Dendritic cell treated with granulocyte-macrophage colony-stimulating factor and Interleukin-4, amounts not matched to agents 40 ng/mL and 50 ng/mL, for 4 days (primary cell): ENCODE data around the gene COL23A1.
"Not testable (repeated sequence)": the region's sequence is repeated elsewhere in the genome, so short reads cannot be mapped to it uniquely, and the experiment has no call there.

Source experiments
- H3K27ac Mint-ChIP-seq: one replicate; pipeline ENCODE4 v1.8.0; 2022; ENCODE audit warnings: mild to moderate bottlenecking, mixed read lengths
- H3K27me3 Mint-ChIP-seq: one replicate; pipeline ENCODE4 v1.8.0; 2022; ENCODE audit warnings: mild to moderate bottlenecking, mixed read lengths
- H3K36me3 Mint-ChIP-seq: one replicate; pipeline ENCODE4 v1.8.0; 2022; ENCODE audit warnings: low read depth, mixed read lengths
- H3K4me1 Mint-ChIP-seq: one replicate; pipeline ENCODE4 v1.8.0; 2022; ENCODE audit warnings: low read depth, mixed read lengths
- H3K4me3 Mint-ChIP-seq: one replicate; pipeline ENCODE4 v1.8.0; 2022; ENCODE audit warnings: mild to moderate bottlenecking, moderate library complexity, mixed read lengths
- H3K9me3 Mint-ChIP-seq: one replicate; pipeline ENCODE4 v1.8.0; 2022; ENCODE audit warnings: mixed read lengths
- intact Hi-C: fragments of 100-400 bp; cut with micrococcal nuclease; formaldehyde crosslinking; loops from one replicate; pipeline ENCODE4 v1.15.0; 2022

The COL23A1 gene

GRCh38 chr5:178201221-178201926 lies 388.8 kb downstream of the COL23A1 start:
- Mint-ChIP-seq H3K27me3 (peaks cover 2% of the 10 kb centered on the region), H3K4me3 (no peak overlapping the region), H3K36me3 (peaks cover 19% of the 10 kb centered on the region), H3K9me3 (no peaks in the 10 kb centered on the region), H3K27ac (no peak overlapping the region), H3K4me1 (peaks cover 22% of the 10 kb centered on the region)
- intact Hi-C loops = no loop called here

GRCh38 chr5:178199581-178200434 lies 390.4 kb downstream of the COL23A1 start:
- Mint-ChIP-seq H3K36me3 (peaks cover 7% of the 10 kb centered on the region), H3K27me3 (peaks cover 5% of the 10 kb centered on the region), H3K4me1 (peaks cover 18% of the 10 kb centered on the region), H3K4me3 (no peak overlapping the region), H3K9me3 (no peaks in the 10 kb centered on the region), H3K27ac (no peak overlapping the region)
- intact Hi-C loops = no loop called here

GRCh38 chr5:178198706-178199105 lies 391.5 kb downstream of the COL23A1 start:
- Mint-ChIP-seq H3K36me3 (no peaks in the 10 kb centered on the region), H3K27ac (no peak overlapping the region), H3K4me1 (peaks cover 29% of the 10 kb centered on the region), H3K4me3 (no peak overlapping the region), H3K9me3 (no peaks in the 10 kb centered on the region), H3K27me3 (peaks cover 14% of the 10 kb centered on the region)
- intact Hi-C loops = no loop called here

GRCh38 chr5:178198151-178198550 lies 392.0 kb downstream of the COL23A1 start:
- H3K9me3 Mint-ChIP-seq, intact Hi-C loops, H3K27ac Mint-ChIP-seq, H3K36me3 Mint-ChIP-seq, H3K4me3 Mint-ChIP-seq: not testable (repeated sequence)
- peaks cover 34% of the 10 kb centered on the region for H3K4me1 Mint-ChIP-seq
- H3K27me3 Mint-ChIP-seq = peaks cover 16% of the 10 kb centered on the region

DNA sequence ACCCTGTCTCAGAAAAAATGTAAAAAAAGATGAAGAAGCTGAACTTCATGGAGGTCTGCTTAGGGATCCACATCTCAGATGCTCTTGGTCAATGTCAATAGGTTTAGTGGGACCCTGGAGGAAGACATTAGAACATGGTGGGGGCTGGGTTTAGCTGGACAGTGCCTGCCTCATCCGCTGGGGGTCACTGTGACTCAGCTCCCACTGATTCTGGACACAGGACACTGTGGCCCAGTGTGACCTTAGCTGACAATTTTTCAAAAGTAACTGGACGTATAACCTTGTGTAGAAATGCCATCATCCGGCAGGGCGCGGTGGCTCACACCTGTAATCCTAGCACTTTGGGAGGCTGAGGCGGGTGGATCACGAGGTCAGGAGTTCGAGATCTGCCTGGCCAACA lies 393.2 kb downstream of the COL23A1 start:
- H3K9me3 Mint-ChIP-seq = no peaks in the 10 kb centered on the region
- peaks cover 19% of the 10 kb centered on the region for H3K27me3 Mint-ChIP-seq
- intact Hi-C loops = no loop called here
- no peak overlapping the region for H3K27ac Mint-ChIP-seq
- no peaks in the 10 kb centered on the region for H3K36me3 Mint-ChIP-seq
- H3K4me3 Mint-ChIP-seq = no peak overlapping the region
- H3K4me1 Mint-ChIP-seq = peaks cover 32% of the 10 kb centered on the region

DNA sequence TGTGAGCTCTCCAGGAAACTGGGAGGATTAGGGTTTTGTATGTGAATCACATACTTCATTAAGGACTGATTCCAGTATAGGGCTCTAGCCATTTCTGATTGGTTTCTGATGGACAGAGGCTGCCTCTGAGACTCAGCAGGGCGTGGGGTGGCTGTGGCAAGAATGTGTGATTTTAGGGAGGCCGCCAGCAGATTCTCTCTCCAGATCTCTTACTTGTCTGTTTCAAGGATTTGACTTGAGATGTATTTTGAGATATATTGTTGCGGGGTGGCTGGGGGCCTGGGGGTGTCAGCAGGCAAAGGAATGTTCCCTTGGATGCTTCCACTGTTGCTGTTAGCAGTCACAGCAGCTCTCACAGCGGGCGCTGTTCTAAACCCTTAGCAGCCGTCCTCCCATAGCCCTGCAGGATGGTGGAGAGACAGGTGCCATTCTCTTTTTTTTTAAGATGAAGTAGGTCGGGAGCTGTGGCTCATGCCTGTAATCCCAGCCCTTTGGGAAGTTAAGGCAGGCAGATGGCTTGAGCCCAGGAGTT lies 393.8 kb downstream of the COL23A1 start:
- H3K36me3 Mint-ChIP-seq = no peaks in the 10 kb centered on the region
- no peak overlapping the region for H3K4me3 Mint-ChIP-seq
- peaks cover 19% of the 10 kb centered on the region for H3K27me3 Mint-ChIP-seq
- intact Hi-C loops = no loop called here
- no peaks in the 10 kb centered on the region for H3K9me3 Mint-ChIP-seq
- H3K4me1 Mint-ChIP-seq = peaks cover 27% of the 10 kb centered on the region
- no peak overlapping the region for H3K27ac Mint-ChIP-seq

- peaks cover 19% of the 10 kb centered on the region for H3K27me3 Mint-ChIP-seq
- no peak overlapping the region for H3K4me3 Mint-ChIP-seq
- no peaks in the 10 kb centered on the region for H3K9me3 Mint-ChIP-seq
- no peak overlapping the region for H3K27ac Mint-ChIP-seq
- H3K4me1 Mint-ChIP-seq = peaks cover 27% of the 10 kb centered on the region
- intact Hi-C loops = no loop called here
- H3K36me3 Mint-ChIP-seq = no peaks in the 10 kb centered on the region
These were observed 396.2 kb downstream of the COL23A1 start for GRCh38 chr5:178194026-178194425.

DNA sequence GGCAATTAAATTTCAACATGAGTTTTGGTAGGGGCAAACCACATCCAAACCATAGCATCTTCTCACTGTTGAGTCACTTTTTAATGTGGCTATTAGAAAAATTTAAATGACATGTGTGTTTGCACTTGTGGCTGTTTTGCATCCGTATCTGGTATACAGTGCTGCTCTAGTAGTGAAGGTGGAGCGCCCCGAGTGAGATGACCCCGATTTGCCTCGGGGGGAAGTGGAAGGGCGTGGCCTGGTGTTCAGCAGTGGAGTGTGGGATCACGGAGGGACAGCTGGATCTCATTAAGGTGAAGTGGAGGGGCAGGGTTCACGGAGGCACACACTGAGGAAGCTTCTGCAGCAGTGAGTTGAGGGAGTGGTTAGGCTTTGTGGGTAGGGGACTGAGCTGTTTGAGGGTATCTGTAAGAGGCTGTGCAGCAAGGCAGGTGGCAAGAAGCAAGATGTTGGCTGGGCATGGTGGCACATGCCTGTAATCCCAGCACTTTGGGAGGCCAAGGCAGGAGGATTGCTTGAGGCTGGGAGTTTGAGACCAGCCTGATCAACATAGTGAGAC lies 396.9 kb downstream of the COL23A1 start:
- H3K36me3 Mint-ChIP-seq = no peaks in the 10 kb centered on the region
- peaks cover 19% of the 10 kb centered on the region for H3K27me3 Mint-ChIP-seq
- intact Hi-C loops = no loop called here
- no peaks in the 10 kb centered on the region for H3K9me3 Mint-ChIP-seq
- no peak overlapping the region for H3K4me3 Mint-ChIP-seq
- peaks cover 20% of the 10 kb centered on the region for H3K4me1 Mint-ChIP-seq
- peak overlapping the region; percentile 24 for H3K27ac Mint-ChIP-seq

DNA sequence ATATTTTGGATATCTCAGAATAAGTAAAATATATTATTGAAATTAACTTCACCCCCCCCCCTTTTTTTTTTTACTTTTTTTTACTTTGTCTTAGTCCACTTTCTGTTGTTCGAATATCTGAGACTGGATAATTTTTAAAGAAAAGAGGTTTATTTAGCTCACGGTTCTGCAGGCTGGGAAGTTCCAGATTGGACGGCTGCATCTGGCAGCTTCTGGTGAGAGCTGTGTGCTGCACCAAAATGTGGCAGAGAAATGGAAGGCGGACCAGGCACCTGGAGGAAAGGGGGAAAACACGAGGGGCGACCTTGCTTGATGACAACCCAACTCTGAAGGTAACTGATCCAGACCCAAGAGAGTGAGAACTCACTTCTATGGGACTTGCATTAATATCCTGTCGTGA lies 397.4 kb downstream of the COL23A1 start:
- no peak overlapping the region for H3K27ac Mint-ChIP-seq
- intact Hi-C loops = no loop called here
- H3K27me3 Mint-ChIP-seq = peaks cover 17% of the 10 kb centered on the region
- H3K4me3 Mint-ChIP-seq = no peak overlapping the region
- peaks cover 20% of the 10 kb centered on the region for H3K4me1 Mint-ChIP-seq
- no peaks in the 10 kb centered on the region for H3K36me3 Mint-ChIP-seq
- no peaks in the 10 kb centered on the region for H3K9me3 Mint-ChIP-seq

DNA sequence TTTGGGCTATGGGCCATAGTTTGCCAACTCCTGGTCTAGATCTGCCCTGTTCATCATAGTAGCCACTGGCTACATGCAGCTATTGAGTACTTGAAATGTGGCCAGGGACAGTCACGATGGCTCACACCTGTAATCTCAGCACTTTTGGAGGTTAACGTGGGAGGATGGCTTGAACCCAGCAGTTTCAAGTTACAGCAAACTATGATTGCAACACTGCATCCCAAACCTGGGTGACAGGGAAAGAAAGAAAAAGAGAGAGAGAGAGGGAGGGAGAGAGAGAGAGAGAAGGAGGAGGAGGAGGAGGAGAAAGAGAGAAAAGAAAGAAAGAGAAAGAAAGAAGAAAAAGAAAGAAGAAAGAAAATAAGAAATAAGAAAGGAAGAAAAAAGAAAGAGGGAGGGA lies 397.9 kb downstream of the COL23A1 start:
- intact Hi-C loops = no loop called here
- no peak overlapping the region for H3K27ac Mint-ChIP-seq
- H3K4me1 Mint-ChIP-seq = peaks cover 20% of the 10 kb centered on the region
- no peak overlapping the region for H3K4me3 Mint-ChIP-seq
- no peaks in the 10 kb centered on the region for H3K36me3 Mint-ChIP-seq
- peaks cover 17% of the 10 kb centered on the region for H3K27me3 Mint-ChIP-seq
- no peaks in the 10 kb centered on the region for H3K9me3 Mint-ChIP-seq

DNA sequence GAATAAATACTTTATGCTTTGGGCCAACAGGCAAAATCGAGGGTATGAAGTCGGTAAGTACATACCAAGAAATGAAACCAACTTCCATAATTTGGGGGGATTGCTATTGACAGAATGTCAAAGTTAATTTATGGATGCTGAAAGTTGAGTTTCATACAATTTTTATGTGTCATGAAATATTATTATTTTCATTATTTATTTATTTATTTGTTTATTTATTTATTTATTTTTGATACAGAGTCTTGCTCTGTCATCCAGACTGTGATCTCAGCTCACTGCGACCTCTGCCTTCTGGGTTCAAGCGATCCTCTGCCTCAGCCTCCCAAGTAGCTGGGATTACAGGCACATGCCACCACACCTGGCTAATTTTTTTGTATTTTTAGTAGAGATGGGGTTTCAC lies 398.5 kb downstream of the COL23A1 start:
- Mint-ChIP-seq H3K9me3 (no peaks in the 10 kb centered on the region), H3K4me3 (no peak overlapping the region)
- intact Hi-C loops = no loop called here

GRCh38 chr5:178189433-178189832 lies 400.8 kb downstream of the COL23A1 start:
- peaks cover 12% of the 10 kb centered on the region for H3K27me3 Mint-ChIP-seq
- no peaks in the 10 kb centered on the region for H3K9me3 Mint-ChIP-seq
- no peaks in the 10 kb centered on the region for H3K36me3 Mint-ChIP-seq
- peaks cover 27% of the 10 kb centered on the region for H3K4me1 Mint-ChIP-seq
- H3K27ac Mint-ChIP-seq = no peak overlapping the region
- intact Hi-C loops = no loop called here
- no peak overlapping the region for H3K4me3 Mint-ChIP-seq

More for the DNA sequence above, 398.5 kb downstream of the COL23A1 start:
- no peak overlapping the region for H3K27ac Mint-ChIP-seq
- peaks cover 21% of the 10 kb centered on the region for H3K4me1 Mint-ChIP-seq
- H3K27me3 Mint-ChIP-seq = peaks cover 17% of the 10 kb centered on the region
- no peaks in the 10 kb centered on the region for H3K36me3 Mint-ChIP-seq
